Tibial nerve (tissue), 4 donors: Measurements from ENCODE around the gene SUMO3.

Source experiments
- EP300 ChIP-seq, 2 donors: sonication (generic); formaldehyde crosslinking; IDR thresholded peaks; one replicate each; pipeline ENCODE4 v1.6.1; 2017; ENCODE audit warnings: antibody characterized with exemption in 2 of 2, mild to moderate bottlenecking in 1 of 2
- TF ChIP-seq, protein P1 (sequence below), 5 experiments: fragments of 200-600 bp in 3 of 5; fragments of 450-650 bp in 2 of 5; sonication (generic) in 3 of 5; IDR thresholded peaks; one replicate each; pipeline ENCODE4 v1.5.1; 2016 to 2019; ENCODE audit warnings: antibody characterized with exemption in 5 of 5, mild to moderate bottlenecking in 3 of 5, moderate library complexity in 2 of 5

DNA sequence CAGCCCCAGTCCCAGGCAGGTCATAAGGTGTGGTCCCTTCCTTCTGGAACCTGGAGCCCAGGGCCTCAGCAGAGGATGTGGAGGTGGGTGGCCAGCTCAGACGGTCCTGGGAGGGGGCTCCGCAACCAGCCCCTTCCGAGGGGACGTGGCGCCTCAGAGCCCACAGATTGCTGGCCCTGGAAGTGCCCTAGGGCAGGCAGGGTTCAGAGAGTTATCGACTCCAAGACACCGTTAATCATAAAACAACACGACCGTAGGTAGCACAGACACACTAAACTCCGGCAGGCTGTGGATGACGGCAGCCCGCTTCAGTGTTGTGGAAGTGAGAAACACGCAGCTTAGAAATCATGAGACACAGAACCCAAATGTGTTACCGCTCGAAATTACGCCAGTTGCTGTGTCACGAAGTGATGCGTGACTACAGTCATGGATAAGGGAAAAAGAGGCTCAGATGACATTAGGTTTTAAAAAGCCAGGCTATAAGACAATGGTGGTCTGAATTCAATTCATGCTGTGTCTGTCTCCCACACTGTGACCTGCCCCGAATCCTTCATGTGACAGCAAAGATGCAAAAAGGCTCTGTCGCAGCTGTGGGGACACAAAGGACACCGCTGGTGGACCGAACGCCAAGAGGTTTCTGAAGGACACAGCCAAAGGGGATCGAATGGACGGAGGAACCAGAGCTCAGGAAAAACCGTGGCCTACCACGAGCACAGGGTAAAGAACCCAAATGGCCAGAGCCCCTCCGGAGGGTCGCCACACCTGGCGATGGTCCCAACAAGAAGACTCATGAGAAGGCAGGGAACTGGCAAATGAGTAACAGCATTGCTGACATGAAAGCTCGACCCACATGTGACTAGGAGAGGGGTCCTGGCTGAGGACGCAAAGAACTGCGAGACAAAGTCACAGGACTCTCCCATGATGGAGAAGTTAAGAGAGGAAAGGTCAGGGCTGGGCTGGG, 1.7 kb upstream of the SUMO3 start:
- TF ChIP-seq, protein P1, sequence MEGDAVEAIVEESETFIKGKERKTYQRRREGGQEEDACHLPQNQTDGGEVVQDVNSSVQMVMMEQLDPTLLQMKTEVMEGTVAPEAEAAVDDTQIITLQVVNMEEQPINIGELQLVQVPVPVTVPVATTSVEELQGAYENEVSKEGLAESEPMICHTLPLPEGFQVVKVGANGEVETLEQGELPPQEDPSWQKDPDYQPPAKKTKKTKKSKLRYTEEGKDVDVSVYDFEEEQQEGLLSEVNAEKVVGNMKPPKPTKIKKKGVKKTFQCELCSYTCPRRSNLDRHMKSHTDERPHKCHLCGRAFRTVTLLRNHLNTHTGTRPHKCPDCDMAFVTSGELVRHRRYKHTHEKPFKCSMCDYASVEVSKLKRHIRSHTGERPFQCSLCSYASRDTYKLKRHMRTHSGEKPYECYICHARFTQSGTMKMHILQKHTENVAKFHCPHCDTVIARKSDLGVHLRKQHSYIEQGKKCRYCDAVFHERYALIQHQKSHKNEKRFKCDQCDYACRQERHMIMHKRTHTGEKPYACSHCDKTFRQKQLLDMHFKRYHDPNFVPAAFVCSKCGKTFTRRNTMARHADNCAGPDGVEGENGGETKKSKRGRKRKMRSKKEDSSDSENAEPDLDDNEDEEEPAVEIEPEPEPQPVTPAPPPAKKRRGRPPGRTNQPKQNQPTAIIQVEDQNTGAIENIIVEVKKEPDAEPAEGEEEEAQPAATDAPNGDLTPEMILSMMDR (IDR thresholded peaks at IDR 0.05): no peak
- TF ChIP-seq EP300 (IDR thresholded peaks at IDR 0.05): no peak
